HG02571 (cell line): Measurements from ENCODE around the gene VAPB.
"Not testable (repeated sequence)": the region's sequence is repeated elsewhere in the genome, so short reads cannot be mapped to it uniquely, and the experiment has no call there.

Experiments used
- ATAC-seq: cut with Tn5 transposase; IDR thresholded peaks from one replicate; pipeline ENCODE4 v1.9.1; 2021; ENCODE audit warnings: mild to moderate bottlenecking, moderate library complexity; ENCODE audit not compliant: unreplicated experiment

The VAPB gene

DNA sequence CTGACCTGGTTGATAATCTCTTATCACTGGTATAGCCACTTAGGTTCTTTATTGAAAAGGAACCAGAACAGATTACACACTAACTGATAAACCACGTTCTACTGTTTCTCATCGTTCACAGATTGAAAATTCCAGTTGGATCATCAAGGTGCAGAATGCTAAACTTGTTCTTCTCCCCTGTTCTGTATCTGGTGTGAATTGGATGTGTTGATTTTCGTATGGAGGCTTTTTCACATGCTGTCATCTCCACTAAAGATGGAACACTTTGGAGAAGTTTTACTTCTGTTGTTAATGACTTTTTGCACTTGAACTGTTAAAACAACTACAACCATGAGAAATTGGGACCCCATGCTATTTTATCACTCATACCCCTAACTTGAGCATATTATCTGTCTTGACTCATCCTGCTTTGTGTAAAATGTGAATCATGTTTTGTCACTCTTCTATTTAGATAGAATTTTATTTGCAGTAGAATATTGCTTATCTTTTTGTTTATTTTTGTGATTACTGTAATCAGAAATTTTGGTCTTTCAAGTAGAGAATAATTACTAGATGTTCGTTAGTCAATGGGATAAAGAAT is 17.5 kb downstream of the VAPB start:
- no peak for ATAC-seq

DNA sequence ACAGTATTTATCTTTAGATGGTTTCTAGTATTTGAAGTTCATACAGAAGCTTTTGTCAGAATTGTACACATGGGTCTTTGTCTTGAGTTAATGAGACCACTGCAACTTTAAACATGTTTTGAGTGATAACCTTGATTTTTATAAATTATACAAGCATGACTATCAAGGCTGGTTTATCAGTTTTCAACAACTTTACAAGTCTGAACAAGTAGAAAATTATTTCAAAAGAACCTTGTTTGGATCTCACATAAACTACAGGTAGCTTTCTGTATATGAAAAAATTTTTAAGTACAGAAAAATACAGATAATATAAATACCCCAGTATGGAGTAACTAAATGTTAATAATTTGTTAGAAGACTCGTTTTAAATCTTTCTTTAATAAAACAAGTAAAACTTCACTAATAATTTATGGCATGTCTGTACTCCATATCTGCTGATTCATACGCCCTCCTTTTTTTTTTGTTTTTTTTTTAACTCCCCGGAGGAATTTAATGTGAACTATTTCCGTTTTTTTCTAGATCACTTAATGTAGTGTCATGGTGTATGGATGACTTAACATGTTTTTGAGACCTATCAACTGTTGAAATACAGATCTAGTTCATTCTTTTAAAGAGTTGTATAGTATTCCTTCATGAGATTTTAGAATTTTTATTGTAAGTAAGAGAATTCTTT is 18.3 kb downstream of the VAPB start:
- ATAC-seq, result no peak

DNA sequence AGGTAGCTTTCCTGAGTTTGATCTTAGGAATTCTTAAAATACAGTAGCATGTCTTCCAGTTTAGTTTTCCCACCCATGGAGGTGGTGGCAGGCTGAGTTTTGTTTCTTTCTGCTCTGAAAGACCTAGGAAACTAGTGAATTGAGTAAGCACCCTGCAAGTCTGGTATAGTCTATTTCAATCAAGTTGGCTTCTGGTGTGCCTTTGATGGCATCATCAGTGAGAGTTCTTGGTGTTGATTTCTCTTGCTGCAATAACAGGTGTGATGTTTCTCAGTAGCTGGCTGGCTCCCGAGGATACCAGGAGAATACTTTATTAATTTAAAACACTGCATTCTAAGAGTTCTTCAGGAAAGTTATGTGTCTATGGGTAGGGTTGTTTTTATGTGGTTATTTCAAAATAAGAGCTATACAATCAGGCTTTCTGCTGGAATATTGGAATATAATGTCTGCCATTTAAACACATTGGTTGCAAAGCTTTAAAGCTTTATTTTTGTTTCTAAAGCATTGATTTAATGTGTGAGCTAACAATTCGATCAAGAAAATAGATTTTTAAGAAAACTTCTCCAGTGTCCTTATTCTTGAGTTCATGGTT is 19.0 kb downstream of the VAPB start:
- ATAC-seq, result no peak

DNA sequence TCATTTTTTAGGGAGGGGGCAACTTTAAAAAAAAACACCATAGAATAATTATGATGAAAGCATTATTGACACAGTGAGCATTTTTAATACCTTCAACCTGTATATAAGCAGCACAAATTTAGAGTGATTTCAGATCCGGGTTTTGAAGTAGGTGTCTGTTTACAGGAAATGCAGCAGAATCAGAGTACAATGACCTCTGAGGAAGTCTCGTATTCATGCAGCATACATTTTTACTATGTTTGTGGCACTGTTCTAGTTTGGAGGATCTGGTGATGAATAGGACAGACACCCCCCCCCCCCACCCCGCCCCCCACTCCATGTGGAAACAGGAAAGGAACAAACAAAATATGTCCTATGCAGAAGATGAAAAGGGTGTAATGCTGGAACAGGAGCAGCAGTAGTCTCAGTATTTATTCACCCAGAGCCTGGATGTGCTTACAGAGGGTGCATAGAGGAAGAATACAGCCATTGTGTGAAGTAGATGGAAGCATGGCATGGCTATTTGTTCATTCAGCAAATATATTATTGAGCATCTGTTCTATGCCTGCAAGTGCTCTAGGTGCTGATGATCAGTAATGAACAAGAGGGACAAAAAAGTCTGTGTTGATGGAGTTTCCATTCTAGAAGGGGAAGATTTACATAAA is 19.7 kb downstream of the VAPB start:
- no peak for ATAC-seq

DNA sequence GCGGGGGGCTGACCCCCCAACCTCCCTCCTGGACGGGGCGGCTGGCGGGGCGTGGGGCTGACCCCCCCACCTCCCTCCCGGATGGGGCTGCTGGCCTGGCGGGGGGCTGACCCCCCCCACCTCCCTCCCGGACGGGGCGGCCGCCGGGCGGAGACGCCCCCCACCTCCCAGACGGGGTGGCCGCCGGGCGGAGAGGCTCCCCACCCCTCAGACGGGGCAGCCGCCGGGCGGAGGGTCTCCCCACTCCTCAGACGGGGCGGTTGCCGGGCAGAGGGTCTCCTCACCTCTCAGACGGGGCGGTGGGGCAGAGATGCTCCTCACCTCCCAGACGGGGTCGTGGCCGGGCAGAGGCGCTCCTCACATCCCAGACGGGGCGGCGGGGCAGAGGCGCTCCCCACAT is 25.2 kb downstream of the VAPB start:
- ATAC-seq, result not testable (repeated sequence)

DNA sequence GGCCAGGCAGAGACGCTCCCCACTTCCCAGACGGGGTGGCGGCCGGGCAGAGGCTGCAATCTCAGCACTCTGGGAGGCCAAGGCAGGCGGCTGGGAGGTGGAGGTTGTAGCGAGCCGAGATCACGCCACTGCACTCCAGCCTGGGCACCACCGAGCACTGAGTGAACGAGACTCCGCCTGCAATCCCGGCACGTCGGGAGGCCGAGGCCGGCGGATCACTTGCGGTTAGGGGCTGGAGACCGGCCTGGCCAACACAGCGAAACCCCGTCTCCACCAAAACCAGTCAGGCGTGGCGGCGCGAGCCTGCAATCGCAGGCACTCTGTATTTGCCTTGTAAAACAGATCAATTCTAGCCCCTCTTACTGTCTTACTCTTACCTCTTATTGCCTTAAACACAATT is 25.8 kb downstream of the VAPB start:
- ATAC-seq, result not testable (repeated sequence)

DNA sequence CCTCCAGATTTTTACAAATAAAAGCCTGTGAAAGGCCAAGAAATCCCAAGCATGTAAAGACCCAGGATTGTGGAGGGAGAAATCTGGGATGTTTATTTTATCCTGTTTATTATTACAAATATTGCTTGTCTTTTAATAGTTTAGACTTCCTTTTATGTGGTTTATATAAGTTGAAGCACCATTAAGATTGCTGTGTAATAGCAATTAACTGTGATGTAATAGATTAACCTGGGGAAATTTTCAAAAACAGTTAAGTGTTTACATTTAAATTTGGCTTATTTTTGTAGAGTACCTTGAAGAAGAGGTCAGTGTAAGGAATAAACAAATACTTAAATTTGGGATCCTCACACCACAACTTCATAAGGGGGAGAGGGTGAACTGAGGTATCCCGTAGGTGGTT is 27.0 kb downstream of the VAPB start:
- no peak for ATAC-seq

DNA sequence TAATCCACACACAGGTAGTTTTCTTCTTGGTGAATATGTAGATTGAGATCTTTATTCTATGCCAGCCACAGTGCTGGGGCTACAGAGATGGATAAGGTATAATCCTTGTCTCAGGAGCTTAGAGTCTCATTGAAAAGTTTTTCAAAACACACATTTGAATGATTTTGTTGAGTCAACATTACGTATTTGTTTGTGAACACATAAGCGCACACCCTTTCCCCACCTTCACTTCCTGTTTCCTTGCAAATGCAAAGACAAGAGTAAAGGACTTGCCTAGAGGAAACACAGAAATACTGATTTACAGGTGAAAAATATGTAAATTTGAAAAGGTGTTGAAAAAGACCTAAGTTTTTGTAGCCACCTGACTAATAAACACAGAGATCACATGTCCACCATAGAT is 27.8 kb downstream of the VAPB start:
- ATAC-seq, result no peak

DNA sequence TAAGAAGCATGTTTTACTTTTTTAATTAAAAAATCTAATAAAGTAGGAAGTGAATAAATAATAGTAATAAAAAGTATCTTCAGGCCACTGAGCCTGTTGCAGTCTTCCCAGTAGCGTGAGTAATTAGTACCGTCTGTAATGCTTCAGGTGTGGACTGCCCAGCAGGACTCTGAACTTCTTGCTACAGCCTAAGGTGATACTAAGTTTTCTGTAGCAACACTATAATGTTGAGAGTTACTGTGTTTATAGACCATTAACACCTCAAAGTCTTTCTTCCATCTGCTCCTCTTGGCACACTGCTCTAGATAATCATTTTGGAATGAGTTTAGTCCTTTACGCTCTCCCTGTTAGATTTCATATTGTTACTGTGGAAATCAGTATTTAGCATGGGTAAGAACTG is 28.4 kb downstream of the VAPB start:
- no peak for ATAC-seq

DNA sequence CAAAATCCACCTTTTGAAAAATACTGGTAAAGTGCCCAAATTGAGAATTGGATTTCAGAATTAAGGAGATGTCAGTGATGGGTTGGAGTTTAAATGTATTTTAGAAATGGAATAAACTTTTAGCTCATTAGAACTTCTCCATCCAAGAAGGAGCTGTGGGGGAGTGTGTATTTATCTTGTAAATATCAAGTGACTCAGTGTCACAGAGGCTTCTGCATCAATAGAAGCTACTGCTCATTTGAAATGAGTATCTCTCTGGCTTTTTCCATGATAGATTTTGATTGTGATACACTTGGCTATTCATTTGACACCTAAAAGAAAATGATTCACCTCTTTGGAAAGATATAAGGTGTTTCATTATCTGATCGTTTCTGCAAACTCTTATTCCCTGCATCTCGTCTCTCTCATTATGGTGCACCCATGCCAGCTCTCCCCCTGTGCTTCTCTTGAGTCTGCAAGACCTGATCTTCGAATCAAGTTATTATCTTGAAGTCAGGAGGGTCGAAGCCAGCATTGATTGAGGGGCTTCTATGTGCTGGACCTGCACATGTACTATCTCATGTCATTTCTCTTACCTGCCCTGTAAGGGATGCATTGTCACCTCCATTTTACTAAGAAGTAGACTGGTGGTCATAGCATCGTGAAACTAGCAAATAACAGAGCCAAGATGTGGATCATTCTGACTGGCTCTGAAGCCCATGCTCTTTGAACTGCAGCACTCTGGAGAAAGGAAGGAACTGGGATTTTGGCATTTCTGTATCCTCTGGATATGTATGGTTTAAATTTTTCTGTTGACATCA is 30.1 kb downstream of the VAPB start:
- no peak for ATAC-seq

DNA sequence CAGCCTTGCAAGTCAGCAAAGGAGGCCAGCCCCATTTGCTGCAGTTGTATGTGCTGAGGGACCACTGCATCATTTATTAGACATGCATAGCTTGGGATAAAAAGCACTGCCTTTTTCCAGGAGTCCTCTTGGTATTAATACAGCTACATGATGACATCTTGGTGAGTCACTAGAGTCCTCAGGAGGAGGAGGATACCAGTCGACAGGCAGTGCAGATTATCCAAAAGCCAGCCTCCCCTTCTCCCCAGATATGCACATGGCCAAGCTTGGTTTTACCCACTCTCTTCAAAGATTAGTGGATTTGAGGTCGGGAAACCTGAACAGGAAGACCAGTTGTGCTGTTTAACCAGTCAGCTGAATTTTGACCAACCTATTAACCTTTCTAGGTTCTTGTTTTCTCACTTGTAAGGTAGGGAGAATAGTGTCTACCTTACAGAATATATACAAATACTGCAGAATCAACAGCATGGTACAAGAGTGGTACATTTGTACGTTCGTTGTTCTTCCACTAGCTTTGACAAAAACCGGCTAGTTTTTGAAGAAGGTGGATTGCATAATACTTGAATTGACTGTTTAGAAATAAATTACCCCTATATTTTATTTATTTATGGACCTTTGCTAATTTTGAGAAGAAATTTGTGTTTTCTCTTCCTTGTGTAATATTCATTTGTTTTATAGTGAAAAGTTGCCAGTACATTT is 31.9 kb downstream of the VAPB start:
- no peak for ATAC-seq

DNA sequence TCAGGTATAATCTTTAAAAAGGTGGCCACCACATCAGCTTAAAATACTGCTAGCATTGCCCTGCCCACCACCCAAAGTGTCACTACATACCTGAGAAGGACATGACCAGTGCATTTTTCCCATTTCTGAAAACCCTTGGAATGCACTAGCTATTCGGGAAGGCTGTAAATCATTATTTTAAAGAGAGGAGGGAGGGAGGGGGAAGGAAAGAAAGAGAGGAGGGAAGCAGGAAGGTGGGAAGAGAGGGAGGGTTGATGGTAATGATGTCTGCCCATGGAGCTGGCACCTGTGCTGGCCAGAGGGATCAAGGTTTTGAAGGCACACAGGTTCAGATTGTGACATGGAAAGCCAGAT is 32.4 kb downstream of the VAPB start:
- ATAC-seq, result no peak

DNA sequence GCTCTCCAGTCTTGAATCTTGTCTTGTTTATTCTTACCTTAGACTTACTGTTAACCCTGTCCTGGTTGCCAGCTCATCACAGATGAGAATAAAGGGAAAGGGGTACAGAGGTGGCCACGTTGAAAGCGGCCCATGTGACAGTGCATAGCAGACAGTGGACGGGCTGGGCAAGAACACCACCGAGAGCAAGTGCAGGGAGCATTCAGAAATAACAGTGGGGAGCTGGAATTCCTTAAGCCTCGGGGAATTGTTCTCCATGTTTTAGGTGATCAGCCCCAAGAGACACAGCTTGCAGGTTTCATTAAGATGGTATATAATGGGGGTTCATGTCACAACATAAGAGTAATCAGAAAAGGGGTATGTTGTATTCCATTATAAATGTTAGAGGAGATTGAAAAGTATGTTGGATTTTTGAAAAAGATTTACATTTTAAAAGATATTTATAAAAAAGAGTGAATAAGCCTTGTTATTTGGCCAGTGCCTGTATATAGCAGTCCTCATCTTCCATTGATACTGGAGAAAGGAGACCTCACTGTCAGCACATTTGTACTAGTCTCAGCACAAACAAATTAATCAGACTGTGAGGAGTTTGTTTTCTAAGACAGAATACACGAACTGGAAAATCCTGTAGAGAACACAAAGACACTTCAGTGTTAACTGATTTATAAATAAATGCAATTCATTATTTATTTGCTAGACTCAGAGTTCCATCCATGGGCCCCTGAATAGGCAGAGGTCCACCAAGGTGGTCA is 35.4 kb downstream of the VAPB start:
- ATAC-seq, result no peak

DNA sequence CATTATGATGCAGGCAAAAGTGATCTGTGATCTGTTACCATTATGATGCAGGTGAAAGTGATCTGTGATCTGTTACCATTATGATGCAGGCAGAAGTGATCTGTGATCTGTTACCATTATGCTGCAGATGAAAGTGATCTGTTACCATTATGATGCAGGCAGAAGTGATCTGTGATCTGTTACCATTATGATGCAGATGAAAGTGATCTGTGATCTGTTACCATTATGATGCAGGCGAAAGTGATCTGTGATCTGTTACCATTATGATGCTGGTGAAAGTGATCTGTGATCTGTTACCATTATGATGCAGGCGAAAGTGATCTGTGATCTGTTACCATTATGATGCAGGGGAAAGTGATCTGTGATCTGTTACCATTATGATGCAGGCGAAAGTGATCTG is 38.5 kb downstream of the VAPB start:
- not testable (repeated sequence) for ATAC-seq

DNA sequence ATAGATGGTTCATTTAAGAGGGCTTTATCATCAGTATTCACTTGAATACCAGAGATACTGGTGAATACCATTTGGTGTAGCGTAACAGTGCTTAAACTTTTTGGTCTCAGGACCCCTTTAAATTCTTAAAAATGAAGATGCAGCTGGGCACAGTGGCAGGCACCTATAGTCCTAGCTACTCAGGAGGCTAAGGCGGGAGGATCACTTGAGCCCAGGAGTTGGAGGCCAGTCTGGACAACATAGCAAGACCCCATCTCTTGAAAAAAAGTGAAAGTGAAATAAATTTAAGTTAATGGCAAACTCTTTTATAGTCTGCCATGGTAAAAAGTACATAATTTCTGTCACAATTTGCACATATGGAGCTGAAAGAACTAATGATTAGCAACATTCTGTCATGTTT is 39.3 kb downstream of the VAPB start:
- no peak for ATAC-seq

DNA sequence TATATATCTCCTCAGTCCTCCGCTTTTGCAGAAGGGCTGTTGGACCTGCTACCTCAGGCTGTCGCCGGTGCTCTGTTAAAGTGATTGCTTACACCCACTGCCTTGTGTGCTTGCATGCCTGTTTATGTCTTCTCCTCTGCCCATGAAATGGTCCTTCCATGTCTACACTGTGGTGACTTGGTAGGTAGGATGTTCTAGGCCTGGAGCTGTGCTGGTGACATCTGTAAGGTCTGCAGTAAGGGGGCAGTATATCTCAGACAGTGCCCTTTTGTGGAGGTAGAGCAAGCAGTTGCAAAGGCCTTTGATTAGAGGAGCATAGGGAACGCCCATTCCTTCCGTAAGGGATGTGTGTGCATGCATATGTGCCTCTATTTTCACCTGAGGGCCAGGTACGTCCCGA is 40.3 kb downstream of the VAPB start:
- no peak for ATAC-seq

DNA sequence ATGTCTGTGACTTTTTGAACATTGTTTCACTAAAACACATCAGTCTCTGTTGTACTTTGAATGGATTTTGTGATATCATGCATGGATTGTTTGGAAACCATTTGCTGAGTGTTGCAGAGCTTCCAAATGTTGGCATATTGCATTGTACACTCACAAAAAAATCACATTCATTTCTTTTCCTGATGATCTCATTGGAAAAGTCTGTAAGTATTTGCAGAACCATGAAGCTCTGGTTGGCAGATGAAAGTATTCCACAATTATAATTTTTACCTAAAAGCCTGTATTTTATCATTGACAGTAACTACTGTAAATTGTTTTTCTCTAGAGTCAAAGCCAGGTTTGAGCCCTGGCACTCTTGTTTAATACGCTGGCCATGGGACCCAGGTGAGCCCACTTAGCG is 42.1 kb downstream of the VAPB start:
- no peak for ATAC-seq

DNA sequence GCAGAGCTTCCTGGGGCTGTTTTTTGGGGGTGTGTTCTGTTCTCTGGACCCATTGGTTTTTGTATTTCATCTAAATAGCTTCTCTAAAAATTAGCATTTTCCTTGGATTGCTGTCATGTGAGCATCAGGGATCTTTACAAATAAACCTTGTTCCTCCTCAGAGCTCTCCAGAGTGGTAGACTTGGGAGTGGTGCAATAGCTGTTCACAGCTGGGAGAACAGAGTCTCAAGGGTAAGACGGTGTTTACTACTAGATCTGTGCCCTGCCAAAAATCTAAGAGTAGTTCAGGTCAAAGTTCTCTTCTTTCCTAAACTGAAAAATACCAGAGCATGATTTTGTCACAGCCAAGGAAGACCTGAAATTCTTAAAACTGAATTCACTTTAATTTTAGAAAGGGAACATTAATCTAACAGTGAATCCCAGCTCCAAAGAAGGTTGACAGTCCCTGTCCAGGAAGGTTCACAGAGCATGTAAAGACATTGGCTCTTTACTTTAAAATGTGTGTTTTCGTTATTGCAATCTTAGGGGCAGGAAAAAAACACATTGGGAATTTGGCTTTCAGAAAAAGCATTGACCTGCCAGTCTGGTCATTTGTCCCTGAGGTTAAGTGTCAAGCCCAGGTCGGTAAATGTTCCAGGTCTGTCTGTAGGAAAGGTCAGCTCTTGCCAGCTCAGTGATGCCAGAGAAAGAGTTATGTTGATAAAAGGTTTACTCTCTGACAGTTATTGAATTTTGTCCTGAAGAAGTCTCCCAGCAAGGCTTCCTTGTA is 43.3 kb downstream of the VAPB start:
- ATAC-seq, result no peak

DNA sequence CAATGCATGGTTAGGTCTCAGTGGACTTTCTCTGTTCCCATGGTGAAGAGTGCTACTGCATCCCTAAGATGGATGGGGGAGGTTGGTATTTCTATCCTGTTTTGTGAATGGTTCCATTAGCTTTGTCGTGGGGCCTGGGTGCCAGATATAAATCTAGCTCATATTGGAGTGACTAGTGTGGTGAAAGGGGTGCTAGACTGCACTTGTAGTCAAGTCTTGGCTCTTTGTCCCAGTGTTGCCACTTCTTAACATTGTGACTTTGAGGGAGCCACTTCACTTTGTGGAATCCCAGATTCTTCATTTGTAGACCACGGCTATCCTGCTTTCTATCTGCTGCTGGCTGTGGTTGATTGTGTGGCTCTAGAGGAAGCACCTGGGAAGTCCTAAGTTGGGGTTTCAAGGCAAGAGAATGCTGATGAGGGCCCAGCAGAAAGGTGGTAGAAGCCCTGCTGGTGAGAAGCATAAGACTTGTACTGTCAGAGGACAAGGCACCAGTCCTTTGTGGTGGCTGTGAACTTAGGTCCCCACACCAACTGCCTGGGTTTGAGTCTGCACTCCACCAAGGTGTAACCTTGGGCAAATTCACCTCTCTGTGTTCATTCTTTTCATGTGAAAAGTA is 44.1 kb downstream of the VAPB start:
- ATAC-seq, result no peak
